GM18951 (cell line): ENCODE data around the gene BRINP3.

ENCODE experiments used
- POLR2A ChIP-seq: IDR thresholded peaks from 4 replicates; pipeline ENCODE4 v1.6.1; 2011; ENCODE audit warnings: mild to moderate bottlenecking; ENCODE audit not compliant: insufficient read length, insufficient read depth; ENCODE audit errors: extremely low read depth
- in situ Hi-C: fragments of 300-500 bp; cut with MboI; formaldehyde crosslinking; loops from one replicate; pipeline ENCODE4 v1.12.0; 2022; ENCODE audit warnings: low sequenced_read_pairs, mixed read lengths, inconsistent platforms; ENCODE audit not compliant: unreplicated experiment

The BRINP3 gene

GRCh38 chr1:190049314-190049713 lies 428.4 kb downstream of the BRINP3 start:
- no peak for TF ChIP-seq POLR2A
- in situ Hi-C loops, result no loop called here
